GM13977 (cell line): ENCODE measurements around the gene RB1.

ENCODE experiments used
- DNase-seq: peaks from one replicate; pipeline ENCODE4 v3.0.0; 2012; ENCODE audit warnings: low spot score
- CTCF ChIP-seq: IDR thresholded peaks from 2 replicates; pipeline ENCODE4 v1.5.1; 2012; ENCODE audit warnings: mild to moderate bottlenecking, control low read depth; ENCODE audit not compliant: insufficient read depth; ENCODE audit errors: extremely low read depth, missing control alignments
- in situ Hi-C: fragments of 300-500 bp; cut with MboI; formaldehyde crosslinking; loops from one replicate; pipeline ENCODE4 v1.12.0; 2022; ENCODE audit warnings: low sequenced_read_pairs, low pct_unique_long_range_greater_than_20kb, mixed read lengths, inconsistent platforms; ENCODE audit not compliant: unreplicated experiment

The RB1 gene

GRCh38 chr13:48294653-48295052, 8.9 kb upstream of the RB1 start:
- no peak for TF ChIP-seq CTCF
- in situ Hi-C loops: no loop called here
- DNase-seq: no peak

GRCh38 chr13:48295271-48295670, 8.3 kb upstream of the RB1 start:
- in situ Hi-C loops: no loop called here
- TF ChIP-seq CTCF: no peak
- no peak for DNase-seq

- in situ Hi-C loops: no loop called here
Observed at GRCh38 chr13:48296528-48296927, 7.0 kb upstream of the RB1 start.

GRCh38 chr13:48297131-48297786, 6.3 kb upstream of the RB1 start:
- in situ Hi-C loops: no loop called here
- TF ChIP-seq CTCF: no peak
- no peak for DNase-seq

More at GRCh38 chr13:48296528-48296927, 7.0 kb upstream of the RB1 start:
- no peak for TF ChIP-seq CTCF
- DNase-seq: no peak

GRCh38 chr13:48299591-48299990, 4.0 kb upstream of the RB1 start:
- no peak for DNase-seq
- in situ Hi-C loops: no loop called here
- TF ChIP-seq CTCF: no peak

GRCh38 chr13:48302871-48303358, 636 bp upstream of the RB1 start:
- no peak for TF ChIP-seq CTCF
- DNase-seq: no peak
- in situ Hi-C loops: no loop called here
